ENCODE results near the gene GOLIM4. TPM values are rescaled to one million over a fixed set of nuclear protein-coding genes. Genes with fewer than 3 reads are reported as not detected.

GOLIM4 gene
- total RNA-seq, 2 donors from 2014 or later, result 21.0 to 32.6 TPM

- intact Hi-C loops (cut with DNase I), result no loop called here
- Histone ChIP-seq H3K27ac (peak overlapping the region in 1 of 4 donors; percentile 40), H3K4me1 (peaks cover 74% of the 10 kb centered on the region), H3K27me3 (no peaks in the 10 kb centered on the region), H3K9me3 (no peaks in the 10 kb centered on the region), H3K4me3 (no peak overlapping the region), H3K36me3 (replicated peaks in 1 of 2; ENCODE audit: insufficient read depth in 1 of 2, low read depth in 2 of 2) (no peaks in the 10 kb centered on the region)
- TF ChIP-seq CTCF (IDR thresholded peaks at IDR 0.05) (no peak), POLR2A (IDR thresholded peaks at IDR 0.05) (no peak)
- 71 to 82% methylated on average over 6 of the region's 6 CpGs for WGBS, 2 donors
- DNase-seq (no peak), ATAC-seq (no peak)
Measured at GRCh38 chr3:168090306-168091085, 5.2 kb downstream of the GOLIM4 start.

GRCh38 chr3:168089179-168089771, 6.4 kb downstream of the GOLIM4 start:
- no peak for ATAC-seq
- WGBS, 2 donors, result 82 to 85% methylated on average over 4 of the region's 4 CpGs
- no peak overlapping the region for H3K27ac ChIP-seq
- intact Hi-C loops (cut with DNase I), result no loop called here
- H3K4me1 ChIP-seq, result peaks cover 69% of the 10 kb centered on the region
- DNase-seq, result no peak
- no peaks in the 10 kb centered on the region for H3K9me3 ChIP-seq
- no peaks in the 10 kb centered on the region for H3K36me3 ChIP-seq (replicated peaks in 1 of 2; ENCODE audit: insufficient read depth in 1 of 2, low read depth in 2 of 2)
- H3K27me3 ChIP-seq, result no peaks in the 10 kb centered on the region
- no peak for TF ChIP-seq POLR2A (IDR thresholded peaks at IDR 0.05)
- TF ChIP-seq CTCF (IDR thresholded peaks at IDR 0.05), result no peak
- H3K4me3 ChIP-seq, result no peak overlapping the region

- Histone ChIP-seq H3K36me3 (replicated peaks in 1 of 2; ENCODE audit: insufficient read depth in 1 of 2, low read depth in 2 of 2) (no peaks in the 10 kb centered on the region), H3K9me3 (no peaks in the 10 kb centered on the region), H3K4me3 (no peak overlapping the region), H3K4me1 (peaks cover 58% of the 10 kb centered on the region), H3K27me3 (no peaks in the 10 kb centered on the region), H3K27ac (peak overlapping the region in 1 of 4 donors; percentile 24)
- intact Hi-C loops (cut with DNase I), result no loop called here
- TF ChIP-seq POLR2A (IDR thresholded peaks at IDR 0.05) (no peak), CTCF (IDR thresholded peaks at IDR 0.05) (peak in 6 of 7 experiments; percentile 12 to 47 (median 38))
- ATAC-seq (peak; percentile 48), DNase-seq (peak; percentile 13 to 33 (median 19))
- 51 to 53% methylated on average over 3 of the region's 3 CpGs for WGBS, 2 donors
Measured at GRCh38 chr3:168088106-168088720, 7.5 kb downstream of the GOLIM4 start.

GRCh38 chr3:168087539-168087938, 8.2 kb downstream of the GOLIM4 start:
- no peak for ATAC-seq
- TF ChIP-seq POLR2A (IDR thresholded peaks at IDR 0.05) (no peak), CTCF (IDR thresholded peaks at IDR 0.05) (no peak)
- Histone ChIP-seq H3K27me3 (no peaks in the 10 kb centered on the region), H3K27ac (no peak overlapping the region), H3K4me1 (peaks cover 52% of the 10 kb centered on the region), H3K4me3 (no peak overlapping the region), H3K9me3 (no peaks in the 10 kb centered on the region), H3K36me3 (replicated peaks in 1 of 2; ENCODE audit: insufficient read depth in 1 of 2, low read depth in 2 of 2) (no peaks in the 10 kb centered on the region)
- 82 to 93% methylated on average over 2 of the region's 2 CpGs for WGBS, 2 donors
- DNase-seq, result no peak
- intact Hi-C loops (cut with DNase I), result no loop called here

Measured in body of pancreas (tissue), 4 donors.